ENCODE data around the gene PIP4K2A. TPM values are rescaled to one million over a fixed set of nuclear protein-coding genes. Genes with fewer than 3 reads are reported as not detected.

The PIP4K2A gene
- total and polyA plus RNA-seq, 12 donors: 12.3 to 70.6 (median 28.5) TPM

- intact Hi-C loops (cut with DNase I): no loop called here
- Histone ChIP-seq H3K27me3 (no peaks in the 10 kb centered on the region), H3K9me3 (replicated peaks in 1 of 3) (no peaks in the 10 kb centered on the region), H3K4me1 (replicated peaks in 1 of 2) (peaks cover 0 to 12% of the 10 kb centered on the region in 2 donors), H3K36me3 (replicated peaks in 1 of 2) (no peaks in the 10 kb centered on the region), H3K27ac (no peak overlapping the region), H3K4me3 (no peak overlapping the region)
- DNase-seq: no peak
- 92 to 100% (median 96%) methylated on average over 5 of the region's 5 CpGs for WGBS, 4 donors
- TF ChIP-seq POLR2A (IDR thresholded peaks at IDR 0.05) (no peak), CTCF (IDR thresholded peaks at IDR 0.05) (no peak)
Observed at GRCh38 chr10:22705527-22705926, 8.9 kb downstream of the PIP4K2A start.

GRCh38 chr10:22704942-22705341, 9.4 kb downstream of the PIP4K2A start:
- intact Hi-C loops (cut with DNase I): no loop called here
- Histone ChIP-seq H3K4me1 (replicated peaks in 1 of 2) (peaks cover 0 to 9% of the 10 kb centered on the region in 2 donors), H3K36me3 (replicated peaks in 1 of 2) (no peaks in the 10 kb centered on the region), H3K27me3 (no peaks in the 10 kb centered on the region), H3K4me3 (no peak overlapping the region), H3K27ac (peak overlapping the region in 2 of 5 donors; percentile 17 to 44), H3K9me3 (replicated peaks in 1 of 3) (no peaks in the 10 kb centered on the region)
- TF ChIP-seq CTCF (IDR thresholded peaks at IDR 0.05) (no peak), POLR2A (IDR thresholded peaks at IDR 0.05) (no peak)
- WGBS, 4 donors: 70 to 86% (median 76%) methylated on average over 5 of the region's 5 CpGs
- DNase-seq: no peak

GRCh38 chr10:22704471-22704911, 9.9 kb downstream of the PIP4K2A start:
- no peak for TF ChIP-seq CTCF (IDR thresholded peaks at IDR 0.05)
- TF ChIP-seq POLR2A (IDR thresholded peaks at IDR 0.05): no peak
- Histone ChIP-seq H3K9me3 (replicated peaks in 1 of 3) (no peaks in the 10 kb centered on the region), H3K27ac (peak overlapping the region in 2 of 5 donors; percentile 17 to 44), H3K4me3 (no peak overlapping the region), H3K4me1 (replicated peaks in 1 of 2) (peaks cover 0 to 9% of the 10 kb centered on the region in 2 donors), H3K27me3 (no peaks in the 10 kb centered on the region), H3K36me3 (replicated peaks in 1 of 2) (no peaks in the 10 kb centered on the region)
- intact Hi-C loops (cut with DNase I): no loop called here
- no peak for DNase-seq
- WGBS, 4 donors: 62 to 84% (median 75%) methylated on average over 4 of the region's 4 CpGs

- H3K27me3 ChIP-seq: no peaks in the 10 kb centered on the region
- intact Hi-C loops (cut with DNase I): no loop called here
- H3K4me3 ChIP-seq: no peak overlapping the region
- H3K36me3 ChIP-seq (replicated peaks in 1 of 2): no peaks in the 10 kb centered on the region
- H3K4me1 ChIP-seq (replicated peaks in 1 of 2): peaks cover 0 to 20% of the 10 kb centered on the region in 2 donors
- no peak overlapping the region for H3K27ac ChIP-seq
- WGBS, 4 donors: 90 to 98% (median 95%) methylated on average over 4 of the region's 4 CpGs
- DNase-seq: no peak
- TF ChIP-seq POLR2A (IDR thresholded peaks at IDR 0.05) (no peak), CTCF (IDR thresholded peaks at IDR 0.05) (no peak)
- H3K9me3 ChIP-seq (replicated peaks in 1 of 3): no peaks in the 10 kb centered on the region
Observed at GRCh38 chr10:22702348-22702747, 12.0 kb downstream of the PIP4K2A start.
